ENCODE results near the gene TMEM30A.

Gene TMEM30A

DNA sequence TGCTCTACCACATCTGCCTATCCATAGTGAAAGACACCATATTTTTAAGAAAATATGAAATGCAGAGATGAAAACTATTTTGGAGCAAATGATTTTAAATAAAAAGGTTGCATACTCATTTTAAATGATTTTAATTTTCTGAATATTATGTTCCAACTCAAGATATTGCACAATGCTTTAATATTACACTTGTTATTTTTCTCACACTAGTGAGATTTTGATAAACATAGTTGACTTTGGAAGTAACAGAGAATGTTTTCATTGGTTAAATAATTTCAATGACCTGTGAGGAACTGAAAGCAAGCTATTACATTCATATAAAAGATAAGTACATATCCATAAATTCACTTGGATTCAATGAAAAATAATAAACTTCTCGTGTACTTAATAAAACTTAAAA lies 7.2 kb upstream of the TMEM30A start:
- DNase-seq (ENCODE audit: low read depth) = no peak

DNA sequence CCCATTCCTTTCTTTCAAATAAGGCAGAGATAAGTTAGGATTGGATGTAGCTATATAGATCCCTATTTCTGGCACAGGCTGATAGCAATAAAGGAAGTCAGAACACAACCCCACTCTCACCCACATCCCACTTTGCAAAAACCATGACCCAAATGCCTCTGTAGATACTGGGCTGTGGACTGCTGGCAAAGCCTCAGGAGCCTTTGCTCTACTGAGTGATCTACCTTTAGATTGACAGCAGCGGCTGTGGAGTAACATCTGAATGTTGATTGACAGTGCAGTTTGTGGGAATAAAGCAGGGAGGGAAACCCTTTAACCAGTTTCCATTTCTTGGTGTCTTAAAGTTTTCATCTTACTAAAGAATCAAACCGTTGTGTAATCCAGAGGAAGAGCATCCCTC lies 6.7 kb upstream of the TMEM30A start:
- no peak for DNase-seq (ENCODE audit: low read depth)

DNA sequence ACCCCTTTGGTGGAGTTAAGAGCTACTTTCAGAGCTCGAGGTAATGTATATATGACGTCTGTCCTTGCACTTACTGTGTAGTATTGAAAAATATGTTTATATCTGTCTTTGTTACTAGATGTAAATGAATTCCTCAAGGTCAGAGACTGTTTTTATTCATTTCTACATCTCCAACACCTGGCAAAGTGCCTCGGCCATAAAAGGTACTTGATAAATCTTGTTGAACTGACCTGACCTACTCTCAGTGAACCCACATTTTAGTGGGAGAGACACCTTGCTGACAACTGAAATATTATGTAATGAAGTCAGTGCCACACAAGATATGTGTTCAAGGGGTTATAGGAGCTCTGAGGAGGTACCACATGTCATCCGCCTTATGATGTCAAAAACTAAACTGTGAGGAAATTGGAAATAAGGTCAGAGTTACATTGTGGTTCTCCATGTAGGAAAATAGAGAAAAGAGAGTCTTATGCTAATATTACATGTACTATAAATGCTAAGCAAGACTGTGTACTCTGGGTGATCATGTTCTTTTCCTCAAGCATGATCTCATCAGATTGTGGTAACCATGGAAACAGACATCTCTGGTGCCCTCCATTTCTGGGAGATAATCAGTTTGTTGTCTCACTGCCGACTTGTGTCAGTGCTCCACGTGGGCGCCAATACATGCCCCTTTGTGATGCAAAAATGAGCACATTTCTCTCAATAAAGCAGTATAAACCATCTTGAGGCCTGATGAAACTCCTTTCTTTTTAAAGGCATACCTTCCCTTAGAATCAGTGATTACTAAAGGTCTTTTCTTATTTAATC lies 5.7 kb upstream of the TMEM30A start:
- no peak for DNase-seq (ENCODE audit: low read depth)

DNA sequence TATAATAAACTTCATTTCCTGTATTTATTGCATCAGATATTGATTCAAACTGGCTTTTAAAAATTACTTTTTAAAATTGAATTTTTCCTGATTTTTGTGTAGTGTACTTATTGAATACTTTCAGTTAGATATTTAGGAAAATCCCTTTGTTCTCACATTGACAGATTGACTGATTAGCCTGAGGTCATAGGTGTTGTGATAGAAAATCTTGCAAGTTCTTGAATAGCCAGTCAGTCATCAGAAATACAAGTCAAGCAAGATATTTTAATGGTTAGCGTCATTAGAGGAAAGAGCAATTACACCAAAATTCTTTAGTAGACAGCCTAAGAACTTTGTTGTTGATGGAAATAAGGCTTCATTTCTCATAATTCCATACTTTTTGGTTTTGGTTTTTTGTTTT lies 3.4 kb upstream of the TMEM30A start:
- DNase-seq (ENCODE audit: low read depth) = no peak

DNA sequence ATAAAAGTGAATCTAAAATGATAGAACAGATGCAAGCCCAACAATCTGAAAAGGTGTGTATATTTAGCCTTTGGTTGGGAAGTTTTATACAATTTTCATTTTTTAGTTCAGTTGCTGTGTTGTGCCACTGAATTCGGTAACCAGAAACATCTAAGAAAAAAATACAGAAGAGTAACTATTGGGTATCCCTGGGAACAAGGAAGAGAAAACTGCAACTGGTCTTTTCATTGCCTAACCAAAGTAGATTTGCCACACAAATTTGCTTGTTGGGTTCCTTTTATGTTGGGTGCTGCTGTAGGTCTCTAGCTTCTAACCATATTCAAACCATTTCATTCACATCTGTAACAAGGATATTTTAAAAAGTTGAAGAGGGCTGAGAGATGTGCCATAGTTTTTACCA lies 2.8 kb upstream of the TMEM30A start:
- DNase-seq (ENCODE audit: low read depth) = no peak

DNA sequence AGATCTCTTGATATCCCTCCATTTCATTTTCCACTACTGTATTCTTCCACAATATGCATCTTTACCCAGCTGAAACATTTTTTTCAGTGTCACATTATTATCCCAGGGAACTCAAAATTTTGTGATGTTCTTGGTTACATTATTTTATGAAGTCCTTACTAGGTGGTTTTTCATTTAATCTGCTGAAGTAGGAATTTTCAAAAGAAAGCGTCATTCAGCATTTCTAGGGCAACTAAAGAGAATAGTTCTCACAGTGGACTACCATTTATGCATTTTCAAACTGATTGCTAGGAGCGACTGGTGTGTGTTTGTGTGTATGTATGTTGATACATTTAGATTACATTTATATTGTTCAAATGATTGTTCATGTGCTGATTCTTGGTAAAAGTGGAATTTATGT lies 2.4 kb upstream of the TMEM30A start:
- no peak for DNase-seq (ENCODE audit: low read depth)

DNA sequence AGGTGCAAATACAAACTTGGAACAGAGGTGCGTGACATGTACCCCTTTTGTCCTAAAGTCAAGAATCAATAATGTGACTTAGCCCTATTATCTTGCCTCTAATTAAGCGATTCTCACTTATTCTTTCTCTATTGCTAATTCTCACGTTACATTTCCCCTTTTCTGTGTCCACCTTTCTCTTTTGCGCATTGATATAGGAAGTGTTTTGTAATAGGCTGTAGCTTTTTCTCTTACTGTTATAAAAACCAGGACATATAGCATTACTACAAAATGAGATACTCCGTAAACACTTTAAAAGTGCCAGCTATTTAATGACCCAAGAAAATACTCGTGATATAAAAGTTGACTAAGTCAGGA lies 669 bp upstream of the TMEM30A start:
- DNase-seq (ENCODE audit: low read depth) = no peak

- no peak for DNase-seq (ENCODE audit: low read depth)
Observed at GRCh38 chr6:75283907-75284631, 523 bp downstream of the TMEM30A start.

DNA sequence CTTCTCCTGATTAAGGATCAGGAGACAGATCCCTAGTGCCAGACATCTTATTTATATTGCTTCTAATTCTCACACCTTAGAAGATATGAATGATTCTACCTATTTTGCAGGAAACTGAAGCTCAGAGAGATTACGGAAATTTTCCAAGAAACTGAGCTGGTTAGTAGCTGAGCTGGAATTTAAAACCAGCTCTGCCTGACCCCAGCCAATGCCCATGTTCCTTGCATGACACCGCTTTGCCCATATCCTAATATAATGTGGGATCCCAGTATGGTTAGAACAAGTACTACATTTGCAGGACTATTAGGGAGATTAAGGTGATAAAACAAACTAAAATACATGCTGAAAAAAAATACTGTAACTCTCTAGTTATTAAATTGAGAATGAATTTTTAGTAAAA lies 1.9 kb downstream of the TMEM30A start:
- DNase-seq (ENCODE audit: low read depth) = no peak

GRCh38 chr6:75281653-75282052 lies 2.9 kb downstream of the TMEM30A start:
- DNase-seq (ENCODE audit: low read depth) = no peak

- no peak for DNase-seq (ENCODE audit: low read depth)
Observed at GRCh38 chr6:75280131-75280855, 4.3 kb downstream of the TMEM30A start.

DNA sequence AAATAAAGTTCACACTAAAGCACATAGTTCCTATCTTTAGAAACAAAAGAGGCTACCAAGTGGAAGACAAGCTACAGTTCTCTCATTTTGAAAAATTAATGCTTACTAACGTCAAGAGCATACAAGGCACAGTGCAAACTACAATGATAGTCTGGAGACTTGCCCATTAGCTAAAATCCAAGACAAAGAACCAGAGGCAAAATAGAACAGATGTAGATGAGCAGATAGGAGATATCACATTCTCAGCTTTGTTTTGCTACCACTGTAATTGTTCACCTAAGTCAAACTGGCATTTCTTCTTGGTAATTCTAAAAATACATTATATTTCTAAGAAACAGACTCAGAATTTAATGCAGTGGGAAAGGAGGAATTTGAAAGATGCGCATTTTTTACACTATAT lies 5.2 kb downstream of the TMEM30A start:
- DNase-seq (ENCODE audit: low read depth) = no peak

- DNase-seq (ENCODE audit: low read depth) = no peak
Observed at GRCh38 chr6:75278474-75279077, 6.0 kb downstream of the TMEM30A start.

DNA sequence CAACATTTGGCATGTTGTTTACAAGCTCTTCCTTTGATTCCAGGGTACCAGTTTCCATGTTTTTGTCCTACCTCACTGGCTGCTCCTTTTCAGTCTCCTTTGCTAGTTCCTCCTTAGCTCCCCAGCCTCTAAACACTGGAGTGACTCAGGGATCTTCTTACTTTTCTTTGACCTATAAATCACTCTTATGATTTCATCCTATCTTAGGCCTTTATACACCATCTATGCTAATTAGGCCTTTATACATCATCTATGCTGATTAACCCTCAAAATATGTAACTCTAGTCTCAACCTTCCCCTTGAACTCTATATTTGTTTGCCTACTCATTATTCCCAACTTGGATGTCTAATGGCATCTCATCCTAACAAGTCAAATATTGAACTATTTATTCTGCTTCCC lies 9.5 kb downstream of the TMEM30A start:
- DNase-seq (ENCODE audit: low read depth) = no peak

DNA sequence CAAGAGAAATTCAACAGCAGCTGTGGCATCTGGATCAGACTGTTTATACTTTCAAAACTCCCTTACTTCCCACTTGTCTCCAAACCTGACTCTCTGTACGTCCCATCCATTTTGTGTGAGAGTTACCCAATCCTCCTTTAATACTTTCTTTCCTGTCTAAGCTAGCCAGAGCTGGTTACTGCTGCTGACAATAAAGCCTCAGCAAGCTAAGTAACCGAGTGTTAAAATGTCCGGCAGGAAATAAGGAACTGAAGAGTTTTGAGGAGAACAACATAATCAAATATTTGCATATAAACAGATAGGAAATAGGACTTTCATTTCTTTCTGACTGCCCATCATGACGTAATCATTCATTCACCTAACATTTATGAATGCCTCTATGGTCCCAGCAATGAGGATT lies 11.6 kb downstream of the TMEM30A start:
- no peak for DNase-seq (ENCODE audit: low read depth)

- DNase-seq (ENCODE audit: low read depth) = no peak
Observed at GRCh38 chr6:75272145-75272840, 12.3 kb downstream of the TMEM30A start.

DNA sequence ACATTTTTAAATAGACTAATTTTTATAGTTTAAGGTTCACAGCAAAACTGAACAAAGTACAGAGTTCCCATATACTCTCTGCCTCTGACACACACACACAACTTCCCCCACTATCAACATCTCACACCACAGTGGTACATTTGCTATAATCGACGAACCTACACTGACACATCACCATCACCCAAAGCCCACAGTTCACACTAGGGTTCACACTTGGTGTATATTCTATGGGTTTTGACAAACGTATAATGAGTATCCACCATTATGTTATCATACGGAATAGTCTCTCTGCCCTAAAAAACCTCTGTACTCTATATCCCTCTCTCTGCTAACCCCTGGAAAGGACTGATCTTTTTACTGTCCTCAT lies 15.6 kb downstream of the TMEM30A start:
- no peak for DNase-seq (ENCODE audit: low read depth)

DNA sequence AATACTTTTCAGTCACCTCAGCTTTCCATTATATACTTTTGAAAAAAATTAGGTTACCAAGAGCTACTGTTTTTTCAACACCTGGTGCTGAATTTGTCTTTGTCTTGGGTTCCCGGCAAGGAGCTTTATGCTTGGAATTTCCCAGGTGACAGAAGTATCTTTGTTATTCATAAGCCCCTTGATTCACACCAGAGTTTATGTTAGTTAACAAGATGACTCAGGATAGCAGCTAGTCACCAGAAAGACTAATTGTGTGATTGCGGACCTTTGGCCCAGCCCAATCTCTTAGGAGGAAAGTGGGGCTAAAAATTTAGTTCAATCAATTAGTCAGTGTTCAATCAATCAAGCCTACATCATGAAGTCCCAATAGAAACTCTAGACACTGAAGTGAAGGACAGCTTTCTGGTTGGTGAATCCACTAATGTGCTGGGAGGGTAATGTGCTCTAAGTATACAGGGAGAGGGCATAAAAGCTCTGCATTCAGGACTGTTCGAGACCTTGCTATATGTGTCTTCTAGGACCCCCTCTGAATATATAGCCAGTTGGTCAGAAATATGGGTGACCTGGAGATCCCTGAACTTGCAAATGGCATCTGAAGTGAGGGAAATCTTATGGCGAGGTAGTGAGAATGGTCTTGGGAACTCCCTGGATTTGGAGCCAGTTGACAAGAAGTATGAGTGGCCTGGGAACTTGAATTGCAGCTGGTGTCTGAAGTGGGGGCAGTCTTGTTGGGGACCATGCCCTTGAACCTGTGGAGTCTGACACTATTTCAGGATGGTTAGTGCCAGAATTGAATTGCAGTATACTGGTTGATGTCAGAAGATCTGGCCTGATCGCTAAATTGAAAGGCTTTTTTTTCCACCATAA lies 16.2 kb downstream of the TMEM30A start:
- no peak for DNase-seq (ENCODE audit: low read depth)

GRCh38 chr6:75267461-75267860 lies 17.1 kb downstream of the TMEM30A start:
- DNase-seq (ENCODE audit: low read depth) = no peak

DNA sequence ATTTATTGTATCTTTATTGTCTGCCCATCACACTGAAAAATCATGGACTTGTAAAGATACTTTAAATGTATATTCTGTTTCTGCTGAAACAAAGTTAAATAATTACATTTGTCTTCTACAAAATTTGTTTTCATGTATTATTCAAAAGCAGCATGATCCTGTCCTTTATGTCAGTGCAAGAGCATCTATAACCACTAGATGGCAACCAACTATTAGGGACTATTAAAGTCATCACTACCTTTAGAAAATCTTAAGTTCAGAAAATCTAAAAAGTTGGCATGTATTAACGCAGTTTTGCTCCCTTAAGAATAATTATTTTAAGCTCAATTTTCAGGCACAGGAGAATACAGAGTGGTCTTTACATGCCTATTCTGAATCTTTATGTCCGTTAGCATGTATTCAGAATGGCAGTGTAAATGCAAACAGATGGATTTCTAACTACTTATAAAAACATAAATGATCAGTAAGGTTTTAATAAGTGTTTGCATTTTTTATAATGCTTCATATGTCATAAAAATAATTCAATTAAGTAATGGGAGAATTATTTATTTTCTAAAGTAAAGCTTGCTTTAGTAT lies 17.8 kb downstream of the TMEM30A start:
- DNase-seq (ENCODE audit: low read depth) = no peak

GRCh38 chr6:75263401-75263750 lies 21.2 kb downstream of the TMEM30A start:
- DNase-seq (ENCODE audit: low read depth) = no peak
